Left cardiac atrium (tissue), 4 donors: ENCODE results near the gene UGT1A1. TPM values are rescaled to one million over a fixed set of nuclear protein-coding genes. Genes with fewer than 3 reads are reported as not detected.

Experiments
- ATAC-seq, 2 donors: fragments of 200-7000 bp; cut with Tn5 transposase; one replicate each; pipeline ENCODE4 v1.9.1; 2020; ENCODE audit warnings: mild to moderate bottlenecking in 2 of 2, moderate library complexity in 2 of 2
- DNase-seq: peaks from one replicate; pipeline ENCODE4 v3.0.0-alpha.2; 2020
- intact Hi-C, 2 donors: fragments of 100-400 bp; cut with DNase I; formaldehyde crosslinking; loops; one replicate each; pipeline versions ENCODE4 v1.14.1 to v1.15.1; 2022 to 2023
- total RNA-seq, 2 donors: library from RNA; stranded (reverse); fragmentation: NEBNext Ultra II Directional; extraction: Animal tissue kit (Norgen Biotek cat#: 25700); gene quantifications; one replicate each; pipeline ENCODE4 v1.2.1, GENCODE V29; 2021
- donor health status: DM: no; HTN: yes; CAD: no.
- donor health status: DM: no; HTN: yes; CAD: no; lungs with severe emphysema.
- donor health status: DM: yes; HTN: yes; CAD: no.
- donor health status: Dilated cardiomyopathy.

Gene UGT1A1
- total RNA-seq, 2 donors from 2014 or later, result not detected

- ATAC-seq (no peak), DNase-seq (no peak)
- intact Hi-C loops, result no loop called here
Observed at GRCh38 chr2:233791883-233792329, 31.8 kb downstream of the UGT1A1 start.

GRCh38 chr2:233792720-233793119, 32.6 kb downstream of the UGT1A1 start:
- intact Hi-C loops, result no loop called here
- DNase-seq (no peak), ATAC-seq (no peak)

GRCh38 chr2:233793465-233794127, 33.5 kb downstream of the UGT1A1 start:
- intact Hi-C loops, result no loop called here
- ATAC-seq, result peak in 1 of 2 donors; percentile 23
- DNase-seq, result no peak

GRCh38 chr2:233794128-233794658, 34.1 kb downstream of the UGT1A1 start:
- DNase-seq, result no peak
- ATAC-seq, result no peak
- intact Hi-C loops, result no loop called here

- intact Hi-C loops, result no loop called here
- ATAC-seq, result no peak
- no peak for DNase-seq
Observed at GRCh38 chr2:233795735-233796171, 35.7 kb downstream of the UGT1A1 start.

GRCh38 chr2:233796254-233796653, 36.2 kb downstream of the UGT1A1 start:
- no peak for DNase-seq
- intact Hi-C loops, result no loop called here
- no peak for ATAC-seq

- ATAC-seq (no peak), DNase-seq (no peak)
- intact Hi-C loops, result no loop called here
Observed at GRCh38 chr2:233798335-233799086, 38.4 kb downstream of the UGT1A1 start.

GRCh38 chr2:233799087-233799665, 39.1 kb downstream of the UGT1A1 start:
- intact Hi-C loops, result no loop called here
- ATAC-seq (no peak), DNase-seq (no peak)

GRCh38 chr2:233799716-233800115, 39.6 kb downstream of the UGT1A1 start:
- ATAC-seq, result no peak
- no peak for DNase-seq

GRCh38 chr2:233800208-233800607, 40.1 kb downstream of the UGT1A1 start:
- intact Hi-C loops, result no loop called here
- no peak for DNase-seq
- ATAC-seq, result no peak

More at GRCh38 chr2:233799716-233800115, 39.6 kb downstream of the UGT1A1 start:
- intact Hi-C loops, result no loop called here

- intact Hi-C loops, result no loop called here
- no peak for ATAC-seq
- no peak for DNase-seq
Observed at GRCh38 chr2:233801357-233802131, 41.5 kb downstream of the UGT1A1 start.

- intact Hi-C loops, result no loop called here
- ATAC-seq (no peak), DNase-seq (no peak)
Observed at GRCh38 chr2:233802132-233802815, 42.2 kb downstream of the UGT1A1 start.

GRCh38 chr2:233803292-233803911, 43.3 kb downstream of the UGT1A1 start:
- ATAC-seq (no peak), DNase-seq (no peak)
- intact Hi-C loops, result no loop called here

- no peak for DNase-seq
- ATAC-seq, result no peak
- intact Hi-C loops, result no loop called here
Observed at GRCh38 chr2:233803994-233804393, 43.9 kb downstream of the UGT1A1 start.

- DNase-seq, result no peak
- ATAC-seq, result no peak
- intact Hi-C loops, result no loop called here
Observed at GRCh38 chr2:233807215-233807865, 47.3 kb downstream of the UGT1A1 start.

- intact Hi-C loops, result no loop called here
- no peak for DNase-seq
- ATAC-seq, result no peak
Observed at GRCh38 chr2:233807966-233808935, 48.2 kb downstream of the UGT1A1 start.

GRCh38 chr2:233810385-233810784, 50.3 kb downstream of the UGT1A1 start:
- ATAC-seq, result no peak
- intact Hi-C loops, result no loop called here
- DNase-seq, result no peak
